Measurements from ENCODE around the gene ZNF83.

DNA sequence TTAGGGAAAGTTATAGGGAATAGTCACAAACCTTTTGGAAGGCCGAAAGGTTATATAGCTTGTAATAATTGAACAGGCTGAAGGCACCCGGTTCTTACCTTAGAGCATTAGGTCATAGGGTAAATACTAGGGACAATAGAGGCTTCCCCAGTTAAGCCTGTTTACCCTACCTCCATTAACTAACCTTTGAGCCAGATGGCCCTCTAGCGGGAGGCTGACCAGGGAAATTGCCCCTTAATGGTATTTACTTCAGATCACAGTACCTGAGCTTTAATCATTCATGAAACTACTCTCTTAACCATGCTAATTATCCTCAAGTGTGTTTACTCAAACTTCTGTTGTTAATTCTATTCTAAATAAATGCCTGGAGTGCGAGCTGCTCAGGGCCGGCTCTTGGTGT lies 20.4 kb upstream of the ZNF83 start:
- TF ChIP-seq EZH2 (IDR thresholded peaks at IDR 0.05; ENCODE audit: borderline replicate concordance, low read length) = no peak
- TF ChIP-seq CTCF (IDR thresholded peaks at IDR 0.05; ENCODE audit: low read length) = no peak
